OCI-LY3 (cell line): Measurements from ENCODE around the gene CLDN16.

ENCODE experiments used
- CTCF ChIP-seq: fragments of 200-600, 300-600 bp; sonication (generic); IDR thresholded peaks from 2 replicates; pipeline ENCODE4 v1.5.1; 2014; ENCODE audit warnings: antibody characterized with exemption, low read length, low read depth
- EZH2phosphoT487 ChIP-seq: fragments of 200-600 bp; shearing (Covaris generic); IDR thresholded peaks from 2 replicates; pipeline ENCODE4 v1.6.1; 2018; ENCODE audit warnings: antibody characterized with exemption, mixed run types, low read depth

- no peak for TF ChIP-seq CTCF
- TF ChIP-seq EZH2phosphoT487 = no peak
Observed at GRCh38 chr3:190340071-190340470, 47.9 kb upstream of the CLDN16 start.
